Activated CD4-positive, alpha-beta T cell treated with anti-CD3 and anti-CD28 coated beads, Interleukin-2, amount 50 U/mL, for 16 hours (primary cell): ENCODE results near the gene SYT6.

Experiments
- DNase-seq: peaks from one replicate; pipeline ENCODE4 v3.0.0-alpha.2; 2020

SYT6 gene

DNA sequence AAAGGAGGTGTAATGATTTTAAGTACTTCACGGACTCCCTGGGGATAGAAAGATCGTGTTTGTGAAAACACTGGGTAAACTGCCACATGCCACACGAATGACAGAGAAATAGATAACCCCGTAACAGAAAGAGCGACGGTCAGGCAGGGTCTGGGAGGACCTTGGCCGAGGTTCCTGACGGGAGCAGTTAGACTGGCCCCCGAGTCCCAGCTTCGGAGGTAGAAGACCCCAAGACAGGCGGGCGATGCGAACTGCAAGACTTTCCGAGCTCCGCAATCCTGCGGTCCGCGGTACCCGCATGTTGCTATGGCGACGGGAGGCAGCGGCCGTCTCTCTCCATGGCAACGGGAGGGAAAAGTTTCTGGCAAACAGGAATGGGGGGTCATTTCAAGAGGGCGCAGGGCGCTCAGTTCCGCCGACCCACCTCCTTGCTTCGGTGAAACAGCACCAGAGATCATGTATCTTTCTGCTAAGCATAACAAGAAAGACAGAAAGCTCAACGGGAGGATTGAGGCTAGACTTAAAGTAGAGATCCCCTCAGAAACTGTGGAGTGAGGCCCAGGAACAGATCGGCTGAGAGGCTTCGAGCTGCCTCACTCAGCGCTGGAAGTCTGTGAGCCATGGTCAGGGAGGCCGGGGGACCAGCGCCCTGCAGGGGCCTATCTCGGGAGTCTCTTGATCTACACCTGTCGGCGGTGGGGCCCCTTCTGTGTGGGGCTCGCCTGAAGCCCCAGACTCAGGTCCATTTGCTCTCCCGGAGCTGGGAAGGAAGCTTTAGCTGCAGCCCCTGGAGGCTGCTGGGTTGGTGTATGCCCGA, 685 bp upstream of the SYT6 start:
- no peak for DNase-seq

DNA sequence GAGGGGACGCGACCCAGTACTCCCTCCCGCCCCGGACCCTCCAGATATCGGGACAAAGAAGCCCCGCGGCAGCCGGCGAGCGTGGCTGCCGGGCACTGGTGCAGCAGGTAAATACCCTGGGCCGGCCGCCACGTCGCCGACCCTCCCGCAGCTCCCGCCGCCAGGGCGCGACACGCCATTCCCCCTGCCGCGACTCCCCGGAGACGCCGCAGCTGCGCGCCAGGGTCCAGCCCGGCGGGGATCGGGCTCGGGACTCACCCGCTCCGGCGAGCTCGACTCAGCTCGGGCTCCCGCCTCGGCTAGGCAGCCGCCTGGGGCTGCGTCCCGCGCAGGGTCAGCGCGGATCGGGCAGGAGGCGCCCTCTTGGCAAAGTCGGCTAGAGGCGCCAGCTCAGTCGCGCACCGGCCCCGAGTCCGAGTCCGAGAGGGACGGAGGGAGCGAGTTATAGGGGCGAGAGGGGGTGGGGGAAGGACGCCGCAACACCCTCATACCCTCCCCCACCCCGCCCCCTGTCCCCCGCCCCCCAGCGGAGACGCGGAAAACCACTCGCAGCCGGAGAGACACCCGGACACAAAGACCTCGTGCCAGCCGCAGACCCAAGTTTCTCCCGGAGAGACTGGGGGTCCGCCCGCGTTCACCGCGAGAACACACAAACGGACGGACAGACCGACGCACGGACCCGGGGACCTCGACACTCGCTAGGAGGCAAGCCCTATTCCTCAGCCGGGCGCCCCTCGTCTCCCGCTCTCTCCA, 985 bp downstream of the SYT6 start:
- no peak for DNase-seq

DNA sequence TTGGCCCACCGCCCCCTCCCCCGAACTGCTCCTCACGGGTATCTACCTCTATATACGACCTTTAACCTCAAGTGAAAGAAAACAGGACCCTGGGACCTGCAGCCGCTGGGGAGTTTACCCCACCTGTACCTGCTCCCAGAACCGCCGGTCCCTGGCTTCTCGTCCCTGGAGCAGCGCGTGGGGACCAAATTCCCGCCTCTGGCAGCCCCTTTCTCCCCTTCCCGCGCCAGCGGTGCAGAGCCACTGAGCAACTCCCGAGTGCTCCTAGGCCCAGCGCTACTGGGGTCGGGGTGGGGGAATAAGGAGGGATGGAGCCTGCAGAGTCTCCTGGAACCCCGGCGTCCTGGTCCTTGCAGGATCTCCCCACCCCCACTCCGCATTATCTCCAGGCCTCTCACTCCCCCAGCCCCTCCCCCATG, 1.6 kb downstream of the SYT6 start:
- DNase-seq: no peak

DNA sequence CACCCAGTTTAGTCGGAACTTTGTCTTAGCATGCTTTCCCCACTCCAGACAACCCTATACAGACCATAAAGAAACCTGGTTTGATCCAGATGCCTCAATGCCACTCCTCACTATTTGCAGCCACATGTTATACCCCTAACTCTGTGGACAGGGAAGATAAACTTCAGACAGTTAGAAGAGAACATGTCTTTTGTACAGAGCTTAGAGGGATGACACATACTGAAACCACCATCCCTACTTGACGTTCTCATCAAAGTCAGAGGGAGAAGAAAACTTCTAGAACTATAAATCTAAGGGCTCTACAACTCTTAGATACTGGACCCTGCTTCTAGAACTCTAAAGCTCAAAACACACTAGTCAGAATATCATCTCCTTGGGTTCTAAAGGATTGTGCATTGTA, 3.7 kb downstream of the SYT6 start:
- DNase-seq: no peak

DNA sequence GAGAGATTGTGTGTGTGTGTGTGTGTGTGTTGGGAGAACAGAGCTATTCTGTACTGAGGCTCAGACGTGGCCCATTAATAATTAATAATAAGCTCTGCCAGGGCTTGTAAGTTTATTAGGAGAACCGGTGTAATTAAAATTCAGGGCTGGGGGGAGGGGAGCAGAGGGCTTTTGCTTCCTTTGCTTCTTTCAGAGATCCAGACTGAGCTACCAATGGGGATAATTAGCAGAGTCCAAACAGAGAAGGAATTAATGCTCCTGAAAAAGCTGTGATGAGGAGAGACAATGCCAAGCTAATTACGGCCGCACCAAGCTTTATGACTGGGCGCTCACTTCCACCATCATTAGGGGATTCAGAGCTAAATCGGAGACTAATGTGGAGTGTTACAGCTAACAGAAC, 4.5 kb downstream of the SYT6 start:
- DNase-seq: no peak

DNA sequence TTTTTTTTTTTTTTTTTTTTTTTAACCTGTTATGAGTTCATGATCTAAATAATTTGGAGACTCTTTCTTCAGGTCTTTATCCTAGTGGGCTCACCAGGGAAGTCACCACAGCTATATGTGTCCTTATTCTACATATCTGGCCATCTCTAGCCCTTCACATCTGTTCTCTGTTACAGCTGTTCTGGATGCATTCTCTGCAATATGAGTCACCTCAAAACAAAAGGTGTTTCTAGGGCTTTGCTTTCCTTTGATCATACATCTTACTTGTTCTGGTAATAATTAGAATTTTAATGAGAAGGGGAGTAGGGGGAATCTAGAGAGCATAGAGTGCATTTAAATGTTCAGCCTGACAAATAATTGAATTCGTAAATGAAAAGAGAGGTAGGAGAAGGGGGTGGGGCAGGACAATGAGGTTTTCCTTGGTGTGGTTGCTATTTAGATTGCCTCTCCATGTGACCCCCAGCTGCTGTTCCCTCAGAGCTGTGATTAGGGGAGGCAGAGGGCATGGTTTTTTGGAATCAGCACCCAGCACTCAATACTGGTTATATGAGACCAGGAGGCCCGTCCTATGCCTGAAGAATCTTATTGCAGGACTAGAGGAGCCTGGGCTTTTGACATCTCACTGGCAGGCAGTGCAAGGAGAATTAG, 8.0 kb downstream of the SYT6 start:
- DNase-seq: no peak

DNA sequence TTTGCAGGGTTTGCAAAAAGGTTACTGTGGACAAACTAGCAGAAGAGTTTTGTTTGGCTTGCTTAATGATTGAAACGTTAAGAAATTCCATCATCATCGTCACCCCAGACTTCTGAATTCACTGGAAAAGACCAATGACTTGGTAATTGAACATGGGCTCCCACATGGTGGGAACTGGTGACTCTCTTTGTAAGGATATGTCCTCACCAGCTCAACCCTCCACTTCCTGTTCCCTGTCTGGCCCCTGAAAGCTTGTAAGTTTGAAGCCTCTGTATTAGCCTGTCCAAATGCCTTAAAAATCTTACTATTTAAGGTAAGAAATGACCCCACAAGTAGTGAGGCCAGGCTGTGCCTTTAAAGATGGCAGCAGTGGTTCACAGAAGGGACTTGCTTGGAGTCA, 9.7 kb downstream of the SYT6 start:
- no peak for DNase-seq

DNA sequence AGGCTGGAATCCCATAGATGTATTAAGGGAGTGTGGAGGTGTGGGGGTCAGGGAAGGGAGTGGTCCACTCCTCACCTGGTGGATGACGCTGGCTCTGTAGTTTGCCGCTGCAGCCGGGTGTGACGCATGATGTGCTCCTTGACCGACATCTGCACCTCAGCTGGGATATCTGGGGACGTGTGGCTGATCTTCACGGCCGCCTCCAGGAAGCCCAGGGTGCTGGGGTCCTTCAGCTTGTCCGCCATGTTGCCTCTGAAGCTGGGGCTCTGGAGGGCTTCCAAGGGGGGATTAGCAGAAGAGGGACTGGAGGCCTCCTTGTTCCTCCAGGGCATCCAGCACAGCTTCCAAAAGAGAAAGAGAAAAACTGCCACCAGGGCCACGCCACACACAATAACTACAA, 14.1 kb downstream of the SYT6 start:
- DNase-seq: no peak

DNA sequence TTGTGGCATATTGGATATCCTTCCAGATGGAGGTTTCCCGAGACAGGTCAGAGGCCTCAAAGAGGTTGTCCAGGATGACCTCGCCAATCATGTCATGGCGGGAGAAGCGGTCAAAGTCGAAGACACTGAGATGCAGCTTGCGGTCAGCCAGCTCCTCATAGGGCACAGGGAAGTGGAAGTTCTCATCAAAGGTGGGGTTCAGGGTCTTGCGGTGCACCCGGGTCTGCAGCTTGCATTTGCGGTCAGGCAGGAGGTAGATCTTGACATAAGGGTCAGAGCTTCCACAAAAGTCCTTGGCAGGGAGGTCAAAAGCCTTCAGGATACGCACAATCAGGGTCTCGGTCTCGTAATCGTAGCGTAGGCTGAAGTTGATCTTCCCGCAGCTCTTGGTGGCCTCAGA, 16.2 kb downstream of the SYT6 start:
- DNase-seq: no peak

DNA sequence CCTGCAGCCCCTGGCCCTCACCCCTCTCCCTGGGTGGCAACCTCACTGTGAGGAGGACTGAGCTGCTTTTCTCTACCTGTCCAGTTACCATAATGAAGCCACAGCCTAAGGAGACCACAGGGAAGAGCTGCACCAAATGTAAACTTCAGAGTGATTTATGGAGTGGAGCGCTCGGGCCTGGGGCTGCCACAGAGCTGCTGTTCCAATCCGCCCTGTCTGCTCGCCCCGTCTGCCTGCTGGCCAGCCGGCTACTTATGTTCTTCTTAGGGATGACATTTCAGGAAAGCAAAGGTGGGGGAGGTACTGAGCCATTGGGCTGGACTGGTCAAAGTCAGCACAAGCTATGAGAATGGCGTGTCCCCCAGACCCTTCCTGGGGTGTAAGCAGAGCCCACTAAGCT, 17.9 kb downstream of the SYT6 start:
- DNase-seq: no peak

DNA sequence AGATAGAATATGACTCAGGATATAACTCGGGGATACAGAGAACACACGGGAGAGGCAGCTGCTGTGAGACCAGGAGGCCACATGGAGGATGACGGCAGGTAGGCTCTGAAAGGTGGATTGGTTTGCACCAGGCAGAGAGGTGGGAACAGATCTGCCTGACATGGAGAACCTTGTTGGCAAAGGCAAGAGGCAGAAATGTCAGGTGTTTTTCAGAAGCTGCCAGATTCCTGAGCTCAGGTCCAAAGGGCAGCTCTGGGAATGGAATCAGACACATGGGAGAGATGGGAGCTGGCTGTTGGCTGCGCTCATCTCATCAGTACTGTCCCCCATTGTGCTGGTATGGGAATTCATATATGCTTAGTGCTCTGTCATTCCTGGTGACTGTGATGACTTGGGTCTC, 19.2 kb downstream of the SYT6 start:
- DNase-seq: no peak

DNA sequence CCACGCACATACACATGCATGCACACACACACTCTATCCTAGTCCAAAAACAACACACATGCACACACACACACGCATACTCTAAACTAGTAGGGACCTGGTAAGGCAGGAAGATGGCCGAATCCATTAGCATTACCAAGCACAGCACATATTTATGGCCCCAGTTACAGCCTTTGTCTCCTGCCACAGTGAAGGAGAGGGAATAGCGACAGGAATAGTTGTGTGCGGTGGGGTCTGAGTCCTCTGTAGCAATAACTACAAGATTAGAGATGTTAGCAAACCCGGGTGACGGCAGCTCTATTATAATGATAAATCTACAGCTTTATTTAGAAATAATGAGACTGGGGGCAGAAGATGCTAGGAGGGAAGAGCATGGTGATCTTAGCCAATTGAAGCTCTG, 20.5 kb downstream of the SYT6 start:
- no peak for DNase-seq

DNA sequence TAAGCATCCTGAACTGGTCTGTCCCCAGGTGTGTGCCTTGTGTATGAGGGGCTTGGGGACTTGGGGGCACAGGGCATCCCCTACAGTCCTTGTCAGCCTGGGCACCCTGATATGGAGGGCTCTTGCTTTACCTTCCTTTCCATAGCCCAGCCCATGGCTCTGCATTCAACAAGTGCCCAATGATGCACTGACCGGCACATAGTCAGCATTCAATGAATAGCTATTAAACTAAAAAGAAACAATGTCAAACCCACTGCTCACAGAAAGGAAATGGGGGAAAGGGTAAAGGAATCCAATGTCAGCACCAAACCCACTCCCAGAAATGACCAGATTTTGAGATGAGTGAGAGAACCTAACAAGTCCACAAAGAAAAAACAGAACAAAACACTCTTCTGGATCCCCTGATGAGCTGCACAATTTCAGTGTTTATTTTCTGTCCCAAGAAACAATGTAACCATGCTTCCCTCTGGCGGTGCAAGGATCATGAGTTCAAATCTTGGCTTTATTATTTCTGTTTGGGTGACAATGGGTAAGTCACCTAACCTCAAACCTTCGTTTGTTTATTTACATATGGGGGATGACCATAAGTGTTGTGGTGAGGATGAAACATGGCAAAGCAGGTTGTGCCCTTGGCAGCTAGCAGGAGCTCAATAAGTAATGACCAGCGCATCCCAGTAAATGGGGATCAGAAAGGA, 22.0 kb downstream of the SYT6 start:
- DNase-seq: no peak

DNA sequence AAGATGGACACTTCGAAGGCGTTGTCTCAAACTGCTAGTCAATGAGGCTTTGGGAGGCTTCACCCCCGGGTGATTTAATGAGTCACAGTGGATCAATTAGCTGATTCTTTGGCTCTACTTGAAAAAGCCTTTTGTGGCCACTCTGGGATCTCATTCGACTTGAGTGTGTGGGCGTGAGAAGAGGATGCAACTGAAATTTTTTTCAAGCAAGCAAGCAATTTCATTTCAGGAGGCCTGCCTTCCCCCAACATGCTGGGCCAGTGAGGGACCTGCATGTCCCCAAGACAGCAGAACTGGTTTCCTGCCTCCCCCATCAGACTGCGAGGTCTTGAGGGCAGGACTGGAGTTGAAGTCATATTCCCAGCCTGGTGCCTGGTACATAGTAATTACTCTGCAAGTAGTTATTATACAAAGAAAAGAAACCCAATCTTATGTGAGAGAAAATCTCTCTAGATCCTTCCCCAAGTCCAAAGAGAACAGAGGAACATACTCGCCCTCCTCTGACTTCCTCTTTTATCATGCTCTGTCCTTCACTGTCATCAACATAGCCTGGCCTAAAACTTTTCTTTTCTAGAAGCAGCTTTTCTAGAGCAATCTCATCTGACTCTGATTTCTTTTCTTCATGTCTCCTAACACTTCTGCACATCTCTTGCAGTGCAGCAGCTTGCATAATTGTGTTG, 22.7 kb downstream of the SYT6 start:
- DNase-seq: no peak

DNA sequence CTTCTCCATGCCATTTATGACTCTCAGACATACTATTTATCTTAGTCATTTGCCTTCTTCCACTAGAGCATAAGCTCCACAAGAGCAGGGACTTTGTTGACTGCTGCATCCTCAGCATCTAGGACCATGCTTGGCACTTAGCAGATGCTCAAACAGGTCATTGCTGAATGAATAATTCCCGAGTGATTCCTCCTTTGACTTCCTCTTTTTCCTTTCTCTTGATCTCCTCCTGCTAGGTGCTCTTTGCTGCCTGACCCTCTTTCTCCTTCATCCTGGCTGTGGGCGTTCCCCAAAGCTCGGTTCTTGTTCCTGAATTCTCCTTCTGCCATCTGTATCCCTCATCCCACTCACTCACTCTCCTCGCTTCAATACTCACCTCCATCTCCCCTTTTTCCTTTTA, 23.5 kb downstream of the SYT6 start:
- DNase-seq: no peak

DNA sequence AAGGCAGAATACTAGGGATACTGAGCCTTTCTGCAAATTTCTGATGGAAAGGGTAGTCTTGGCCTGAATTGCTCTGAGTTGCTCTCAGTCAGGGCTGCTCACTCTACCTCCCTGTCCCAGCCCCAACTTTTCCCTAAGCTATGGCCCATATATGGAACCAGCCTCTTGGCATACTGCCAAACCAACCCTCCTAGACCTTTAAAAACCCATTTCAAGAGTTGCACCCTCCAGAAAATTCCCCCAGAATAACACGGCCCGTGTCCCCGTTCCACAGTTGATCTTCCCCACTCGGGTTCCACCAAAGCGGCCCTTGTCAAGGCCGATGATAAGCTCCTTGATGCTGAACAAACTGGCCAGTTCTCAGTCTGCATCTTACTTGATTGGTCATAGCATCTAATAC, 25.4 kb downstream of the SYT6 start:
- no peak for DNase-seq

DNA sequence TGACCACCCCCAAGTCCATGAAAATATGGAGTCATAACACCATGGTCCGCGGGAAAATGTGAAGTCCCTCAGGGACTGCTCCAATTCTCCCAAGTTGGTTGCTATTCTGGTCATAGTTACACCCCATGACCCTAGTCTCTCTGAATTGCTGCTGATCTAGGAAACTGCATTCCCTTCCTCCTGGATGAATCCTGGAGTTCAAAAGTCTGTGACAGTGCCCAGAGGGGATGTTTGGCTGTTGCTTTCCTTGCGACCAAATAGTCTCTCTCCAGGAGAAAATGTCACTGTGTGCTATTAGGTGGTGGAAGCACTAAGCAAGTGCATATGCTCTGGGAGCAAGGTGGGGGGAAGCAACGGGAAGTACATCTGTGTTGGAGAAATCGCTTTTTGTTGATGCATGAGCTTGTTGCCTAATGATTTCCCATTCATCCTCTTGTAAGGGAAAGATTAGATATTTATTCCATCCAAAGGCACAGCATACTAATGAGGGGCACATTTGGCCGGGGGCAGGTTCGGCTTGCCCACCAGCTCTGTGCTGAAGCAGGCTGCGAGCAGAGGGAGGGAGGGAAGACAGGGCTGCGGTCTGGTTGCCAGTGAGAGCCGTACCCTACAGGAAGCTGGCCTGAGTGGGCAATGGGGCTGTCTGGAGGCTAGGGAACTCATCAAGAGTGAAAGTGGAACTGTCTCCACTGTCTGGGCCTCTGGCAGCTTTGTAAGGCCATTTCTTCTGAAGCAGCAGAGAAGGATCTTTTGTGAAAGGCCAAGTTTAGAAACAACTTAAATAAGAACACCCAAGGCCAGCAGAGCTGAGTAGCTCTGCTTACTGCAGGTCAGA, 27.2 kb downstream of the SYT6 start:
- DNase-seq: no peak

DNA sequence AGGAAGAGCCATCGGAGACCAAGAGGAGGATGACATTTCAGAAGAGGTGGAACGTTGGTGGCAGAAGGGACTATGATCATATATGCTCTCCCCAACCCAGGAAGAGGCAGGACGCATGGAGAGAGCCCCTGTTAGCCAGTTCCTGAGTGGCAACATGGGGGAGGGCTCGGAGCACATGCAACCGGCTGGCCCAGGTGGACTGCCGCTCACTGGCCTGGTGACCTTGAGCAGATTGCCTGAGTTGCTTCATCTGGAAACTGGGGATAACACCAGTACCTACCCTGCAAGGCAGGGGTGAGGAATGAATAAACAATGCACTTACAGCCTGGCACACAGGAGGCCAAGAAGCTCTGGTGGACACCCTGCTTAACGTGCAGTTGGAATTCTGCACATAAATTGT, 29.0 kb downstream of the SYT6 start:
- no peak for DNase-seq

DNA sequence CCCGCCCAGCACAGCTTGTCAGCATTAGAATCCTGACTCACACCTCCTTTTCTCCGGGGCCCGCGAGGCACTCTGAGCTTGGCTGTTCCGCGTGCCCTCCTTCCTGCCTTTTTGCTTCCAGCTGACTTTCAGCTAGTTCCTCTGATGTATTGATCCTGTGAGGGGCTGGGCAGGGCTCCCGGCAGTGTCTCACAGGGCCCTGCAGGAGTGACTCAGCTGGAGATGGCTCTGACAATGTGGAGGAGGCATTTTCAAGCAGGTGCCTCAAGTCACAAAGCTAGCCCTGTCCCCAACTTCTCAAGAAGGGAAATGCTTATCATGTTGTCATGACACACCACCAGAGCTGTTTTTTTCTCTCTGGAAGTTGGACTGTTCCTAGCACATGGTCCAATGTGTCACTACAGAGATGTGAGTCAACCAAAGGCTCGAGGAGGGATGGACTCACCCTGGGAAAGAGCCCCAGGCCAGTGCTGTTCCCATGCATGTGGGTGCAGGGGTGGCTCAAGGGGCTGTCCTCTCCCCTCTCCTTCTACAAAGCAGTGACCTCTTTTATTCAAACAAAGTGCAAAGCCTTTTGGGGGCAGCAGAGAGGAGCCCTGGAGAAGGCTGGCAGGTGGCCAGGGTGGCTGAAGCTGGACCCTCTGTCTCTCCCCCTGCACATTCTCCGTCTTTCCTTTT, 30.6 kb downstream of the SYT6 start:
- DNase-seq: no peak

DNA sequence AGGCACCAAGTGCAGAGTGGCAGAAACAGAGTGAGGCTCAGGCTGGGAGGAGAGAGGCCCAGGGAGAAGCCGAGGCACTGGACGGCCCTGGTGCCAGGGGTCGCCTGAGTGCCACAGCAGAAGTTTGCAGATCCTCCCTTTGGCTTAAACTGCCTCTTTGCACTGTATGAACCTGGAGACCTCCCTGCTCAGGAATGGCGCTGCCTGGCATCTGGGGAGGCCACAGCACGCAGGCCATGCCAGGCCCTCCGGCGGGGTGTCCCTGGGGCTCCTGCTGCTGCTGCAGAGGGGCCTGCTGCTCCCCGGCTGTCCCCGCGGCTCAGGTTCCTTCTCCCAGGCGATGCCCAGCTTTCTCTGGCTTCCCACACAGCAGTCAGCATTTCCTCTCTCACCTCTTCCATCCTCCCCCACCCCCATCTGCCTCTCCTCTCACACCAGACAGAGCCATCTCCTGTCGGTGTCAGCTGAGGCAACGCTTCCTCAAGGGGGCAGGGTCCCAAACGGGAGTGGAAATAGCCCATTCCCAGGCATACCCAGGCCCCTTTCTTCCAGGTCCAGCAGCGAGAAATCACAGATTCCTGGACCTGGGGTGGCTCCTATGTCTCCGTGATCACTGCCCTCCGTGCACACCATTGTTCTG, 35.2 kb downstream of the SYT6 start:
- DNase-seq: no peak

DNA sequence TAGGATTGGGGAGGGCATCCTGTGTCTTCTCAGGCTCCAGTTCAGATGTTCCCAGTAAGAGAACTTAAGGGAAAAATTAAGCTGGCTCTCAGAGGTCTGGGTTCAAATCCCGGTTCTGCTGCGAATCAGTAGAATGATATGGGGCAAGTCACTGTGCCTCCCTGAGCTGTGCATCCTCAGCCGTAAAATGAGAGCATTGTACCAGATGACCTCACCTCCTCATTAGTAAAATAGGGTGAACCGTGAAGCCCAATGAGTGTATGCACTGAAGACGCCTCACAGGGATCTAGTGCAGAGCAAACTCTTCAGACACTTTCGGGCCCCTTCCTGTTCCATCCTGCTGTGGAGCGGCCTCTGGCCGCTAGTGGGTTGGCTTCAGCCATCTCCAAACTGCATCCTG, 36.0 kb downstream of the SYT6 start:
- no peak for DNase-seq
